ENCODE results near the gene ADAMTS13.

Gene ADAMTS13

DNA sequence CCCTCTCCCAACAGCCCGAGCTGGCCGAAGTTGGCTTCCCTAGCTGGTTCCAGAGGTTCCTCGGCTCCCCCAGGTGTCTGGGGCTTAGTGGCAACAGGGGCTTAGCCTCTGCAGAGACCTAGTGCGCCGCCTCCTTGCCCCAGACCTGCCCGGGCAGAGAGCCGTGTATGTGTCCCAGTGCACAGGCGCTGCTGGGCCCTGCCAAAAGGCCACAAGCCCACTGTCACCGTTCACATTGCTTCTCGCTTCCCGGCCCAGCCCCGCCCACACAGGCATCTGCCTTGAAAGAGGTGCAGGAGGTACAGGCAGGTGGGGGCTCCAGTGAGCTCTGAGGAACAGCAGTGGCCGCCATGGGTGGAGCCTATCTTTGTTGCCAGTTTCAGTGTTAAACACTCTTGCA, 35.1 kb downstream of the ADAMTS13 start:
- TF ChIP-seq, protein P1, sequence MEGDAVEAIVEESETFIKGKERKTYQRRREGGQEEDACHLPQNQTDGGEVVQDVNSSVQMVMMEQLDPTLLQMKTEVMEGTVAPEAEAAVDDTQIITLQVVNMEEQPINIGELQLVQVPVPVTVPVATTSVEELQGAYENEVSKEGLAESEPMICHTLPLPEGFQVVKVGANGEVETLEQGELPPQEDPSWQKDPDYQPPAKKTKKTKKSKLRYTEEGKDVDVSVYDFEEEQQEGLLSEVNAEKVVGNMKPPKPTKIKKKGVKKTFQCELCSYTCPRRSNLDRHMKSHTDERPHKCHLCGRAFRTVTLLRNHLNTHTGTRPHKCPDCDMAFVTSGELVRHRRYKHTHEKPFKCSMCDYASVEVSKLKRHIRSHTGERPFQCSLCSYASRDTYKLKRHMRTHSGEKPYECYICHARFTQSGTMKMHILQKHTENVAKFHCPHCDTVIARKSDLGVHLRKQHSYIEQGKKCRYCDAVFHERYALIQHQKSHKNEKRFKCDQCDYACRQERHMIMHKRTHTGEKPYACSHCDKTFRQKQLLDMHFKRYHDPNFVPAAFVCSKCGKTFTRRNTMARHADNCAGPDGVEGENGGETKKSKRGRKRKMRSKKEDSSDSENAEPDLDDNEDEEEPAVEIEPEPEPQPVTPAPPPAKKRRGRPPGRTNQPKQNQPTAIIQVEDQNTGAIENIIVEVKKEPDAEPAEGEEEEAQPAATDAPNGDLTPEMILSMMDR (conservative IDR thresholded peaks at IDR 0.05): no peak
- H3K27ac ChIP-seq: no peak overlapping the region

DNA sequence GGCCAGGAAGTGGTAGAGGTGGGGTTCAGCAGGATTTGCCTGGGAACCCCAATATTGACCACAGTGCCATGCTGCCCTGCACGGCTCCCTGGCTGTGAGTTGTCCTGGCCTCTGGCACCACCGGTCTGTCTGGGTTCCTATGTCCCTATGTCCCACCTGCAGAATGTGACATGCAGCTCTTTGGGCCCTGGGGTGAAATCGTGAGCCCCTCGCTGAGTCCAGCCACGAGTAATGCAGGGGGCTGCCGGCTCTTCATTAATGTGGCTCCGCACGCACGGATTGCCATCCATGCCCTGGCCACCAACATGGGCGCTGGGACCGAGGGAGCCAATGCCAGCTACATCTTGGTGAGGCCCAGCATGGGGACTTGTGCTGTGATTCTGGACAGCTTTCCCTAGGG, 35.6 kb downstream of the ADAMTS13 start:
- no peak overlapping the region for H3K27ac ChIP-seq
- TF ChIP-seq, protein P1 (conservative IDR thresholded peaks at IDR 0.05): no peak

DNA sequence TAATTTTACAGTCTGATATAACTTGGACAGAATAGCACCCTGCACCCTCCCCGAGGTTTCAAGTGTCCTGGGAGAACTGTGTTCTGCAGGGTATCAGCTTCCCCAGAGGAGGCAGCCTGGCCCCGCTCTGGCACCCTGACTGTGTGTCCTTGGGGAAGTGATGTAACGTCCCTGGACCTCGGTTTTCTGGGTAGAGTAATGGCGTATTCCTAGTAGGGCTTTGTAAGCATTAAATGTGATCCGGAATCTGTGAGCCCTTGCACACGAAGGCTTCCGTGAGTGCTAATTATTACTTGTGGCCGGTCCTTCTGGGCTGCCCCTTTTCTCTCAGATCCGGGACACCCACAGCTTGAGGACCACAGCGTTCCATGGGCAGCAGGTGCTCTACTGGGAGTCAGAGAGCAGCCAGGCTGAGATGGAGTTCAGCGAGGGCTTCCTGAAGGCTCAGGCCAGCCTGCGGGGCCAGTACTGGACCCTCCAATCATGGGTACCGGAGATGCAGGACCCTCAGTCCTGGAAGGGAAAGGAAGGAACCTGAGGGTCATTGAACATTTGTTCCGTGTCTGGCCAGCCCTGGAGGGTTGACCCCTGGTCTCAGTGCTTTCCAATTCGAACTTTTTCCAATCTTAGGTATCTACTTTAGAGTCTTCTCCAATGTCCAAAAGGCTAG, 36.6 kb downstream of the ADAMTS13 start:
- TF ChIP-seq, protein P1 (conservative IDR thresholded peaks at IDR 0.05): no peak

DNA sequence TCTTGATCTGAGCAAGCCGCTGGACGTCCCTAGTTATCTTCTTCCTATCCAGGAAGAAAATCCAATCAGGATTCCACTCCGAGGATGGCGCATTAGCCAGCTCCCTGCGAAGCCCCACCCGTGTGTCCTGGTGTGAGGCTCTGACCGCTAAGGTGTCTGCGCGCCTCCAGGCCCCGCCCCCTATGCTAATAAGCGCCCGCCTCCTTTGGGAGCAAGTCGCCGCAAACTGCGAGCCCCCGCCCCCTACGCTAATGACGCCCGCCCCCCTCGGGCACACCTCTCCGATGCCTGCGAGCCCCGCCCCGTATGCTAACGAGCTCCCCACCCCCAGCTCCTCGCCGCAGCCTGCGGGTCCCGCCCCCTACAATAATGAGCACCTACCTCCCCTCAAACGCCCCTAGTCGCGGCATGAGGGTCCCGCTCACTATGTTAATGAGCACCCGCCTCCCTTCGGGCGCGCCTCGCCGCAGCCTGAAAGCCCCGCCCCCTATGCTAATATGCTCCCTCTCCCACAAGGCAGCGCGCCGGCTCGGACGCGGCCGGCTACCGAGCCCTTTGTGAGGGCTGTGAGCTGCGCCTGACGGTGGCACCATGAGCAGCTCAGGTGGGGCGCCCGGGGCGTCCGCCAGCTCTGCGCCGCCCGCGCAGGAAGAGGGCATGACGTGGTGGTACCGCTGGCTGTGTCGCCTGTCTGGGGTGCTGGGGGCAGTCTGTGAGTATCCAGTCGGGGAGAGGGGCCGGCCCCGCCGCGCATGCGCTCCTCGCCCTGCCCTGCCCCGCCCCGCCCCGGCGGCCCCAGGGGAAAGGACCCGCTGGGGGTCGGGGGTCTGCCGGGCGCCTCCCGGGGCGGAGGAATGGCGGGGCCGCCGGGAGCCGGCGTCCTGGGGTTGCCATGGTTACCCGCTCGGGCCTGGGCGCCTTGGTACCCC, 37.6 kb downstream of the ADAMTS13 start, which contains the start of gene CACFD1:
Gene CACFD1 (plus strand): TSS at position 503 of the 929 bp plus-strand sequence. CDS start 89 bp downstream, at position 592.
- H3K27ac ChIP-seq: peak within 1 kb of the TSS; percentile 98
- TF ChIP-seq, protein P1 (conservative IDR thresholded peaks at IDR 0.05): no peak

More for the DNA sequence above, 36.6 kb downstream of the ADAMTS13 start:
- peak overlapping the region; percentile 98 for H3K27ac ChIP-seq

DNA sequence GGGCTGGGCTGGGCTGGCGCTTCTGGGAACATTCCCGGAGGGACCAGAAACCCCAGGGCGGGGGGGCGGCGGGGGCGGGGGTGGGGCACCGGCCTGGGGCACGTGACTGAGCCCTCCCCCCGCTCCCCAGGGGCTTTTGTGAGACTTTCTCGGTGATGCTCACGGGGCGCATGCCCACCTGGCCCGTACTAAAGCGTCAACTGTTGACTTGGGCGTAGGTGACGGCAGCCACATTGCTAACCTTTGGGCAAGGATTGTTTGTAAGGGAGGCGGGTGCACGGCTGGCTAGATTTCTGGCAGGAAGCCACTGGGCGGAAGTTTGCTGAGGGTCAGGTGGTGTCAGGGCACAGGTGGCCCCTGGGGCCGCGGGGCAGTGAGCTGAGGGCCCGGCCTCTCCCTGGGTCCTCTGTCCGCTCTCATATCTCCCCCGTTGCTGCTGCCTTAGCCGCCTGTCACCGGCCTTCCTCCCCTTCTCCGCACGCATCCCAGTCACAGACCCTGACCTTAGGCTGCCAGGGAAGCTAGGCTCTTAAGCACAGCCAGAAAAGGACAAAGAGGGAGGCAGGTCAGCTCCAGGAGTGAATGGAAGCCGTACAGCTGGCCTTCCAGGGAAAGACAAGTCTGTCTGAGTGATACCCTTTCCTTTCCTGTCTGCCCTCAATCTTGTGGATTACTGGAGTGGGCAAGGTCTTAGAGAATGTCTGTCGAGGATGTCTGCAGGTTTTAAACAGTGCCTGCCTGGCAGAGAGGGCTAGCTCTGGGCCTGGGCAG, 38.4 kb downstream of the ADAMTS13 start:
- H3K27ac ChIP-seq: peak overlapping the region; percentile 98
- TF ChIP-seq, protein P1 (conservative IDR thresholded peaks at IDR 0.05): no peak

DNA sequence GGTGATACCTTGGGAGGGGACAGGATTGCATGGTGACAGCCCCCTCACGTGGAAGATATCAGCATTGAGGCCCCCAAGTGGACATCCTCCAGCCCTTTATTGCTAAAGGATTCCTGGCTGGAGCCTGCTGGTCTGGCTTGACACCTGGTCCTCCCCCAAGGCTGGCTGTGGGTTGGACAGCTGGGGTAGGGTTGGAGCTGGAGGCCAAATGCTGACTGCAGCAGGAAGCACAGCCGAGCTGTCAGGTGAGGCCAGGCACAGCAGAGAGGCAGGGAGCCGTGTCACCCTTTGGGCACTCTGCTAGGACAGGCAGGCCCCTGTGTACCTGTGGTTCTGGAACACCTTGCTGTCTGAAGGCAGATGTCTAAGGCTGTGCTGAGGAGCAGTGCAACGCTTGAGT, 39.8 kb downstream of the ADAMTS13 start:
- H3K27ac ChIP-seq: peak overlapping the region; percentile 98
- TF ChIP-seq, protein P1 (conservative IDR thresholded peaks at IDR 0.05): no peak
